Measurements from ENCODE around the gene NPTX1. TPM values are rescaled to one million over a fixed set of nuclear protein-coding genes. Genes with fewer than 3 reads are reported as not detected.

The NPTX1 gene
- total and polyA plus RNA-seq, 9 of the 15 experiments (the other 6 are each of a cell fraction or from before 2014, with no cell fraction given): 0.04 TPM; not detected in 8

- Histone ChIP-seq H3K9ac (ENCODE audit: insufficient read depth in 1 of 2, low read depth in 2 of 2, low read length in 2 of 2) (no peak overlapping the region), H3K9me1 (ENCODE audit: control insufficient read depth, insufficient read depth, low read length) (no peaks in the 10 kb centered on the region), H3K4me2 (ENCODE audit: insufficient read depth, low read length) (no peak overlapping the region), H3K4me3 (no peak overlapping the region), H3K27ac (ENCODE audit: extremely low read depth, low read depth, low read length) (no peak overlapping the region), H3K79me2 (ENCODE audit: control insufficient read depth, insufficient read depth, low read length) (no peaks in the 10 kb centered on the region), H2AFZ (ENCODE audit: low read depth, low read length) (no peak overlapping the region), H4K20me1 (replicated peaks; ENCODE audit: control insufficient read depth, insufficient read depth, low read length) (peaks cover 8% of the 10 kb centered on the region), H3K27me3 (ENCODE audit: control insufficient read depth in 2 of 2, insufficient read depth in 2 of 2, low read length in 2 of 2) (peaks cover 51 to 87% of the 10 kb centered on the region in 2 experiments), H3K36me3 (ENCODE audit: control insufficient read depth, insufficient read depth, low read length) (no peaks in the 10 kb centered on the region), H3K4me1 (replicated peaks in 1 of 2; ENCODE audit: control insufficient read depth in 2 of 2, insufficient read depth in 2 of 2, low read length in 2 of 2) (peaks cover 0 to 12% of the 10 kb centered on the region in 2 experiments; a peak in 1 of 5 replicates), H3K9me3 (replicated peaks; ENCODE audit: control insufficient read depth, insufficient read depth, low read depth, low read length) (no peaks in the 10 kb centered on the region)
- 14% methylated on average over 16 of the region's 16 CpGs for WGBS (ENCODE audit: insufficient coverage, low coverage, missing lambda C conversion rate)
- FAIRE-seq: no peak
- no peak for ATAC-seq
- no peak for DNase-seq (ENCODE audit: extremely low read depth in 1 of 4, low spot score in 3 of 4)
- ChIA-PET CTCF (ENCODE audit: low intra/inter-chr PET ratio) (interaction anchor here (0.7 kb wide), 1 partner anchor 87 kb away, joined by 3 read pairs; no protein-coding TSS in a partner anchor), POLR2A (interaction anchor here (0.7 kb wide), 1 partner anchor 205 kb away, joined by 4 read pairs; no protein-coding TSS in a partner anchor)
- in situ Hi-C loops (cut with MboI): no loop called here
- intact Hi-C loops (cut with micrococcal nuclease): no loop called here
- no TSS peak for BruUV-seq (replicated peaks)
- no peak for TF ChIP-seq ZBTB40 (IDR thresholded peaks at IDR 0.05)
- no peak for TF ChIP-seq ZBTB40 (CRISPR knock-in tag; IDR thresholded peaks at IDR 0.05)
- TF ChIP-seq NRF1 (conservative IDR thresholded peaks at IDR 0.05 in 1 of 2, IDR thresholded peaks at IDR 0.05 in 1 of 2): peak in 1 of 2 experiments; percentile 42; a peak in 1 of 4 replicates
- TF ChIP-seq KLF16 (IDR thresholded peaks at IDR 0.05): no peak
- TF ChIP-seq SAFB2 (IDR thresholded peaks at IDR 0.05; ENCODE audit: borderline replicate concordance, low read depth, low read length, severe bottlenecking): no peak
- TF ChIP-seq EGR1 (conservative IDR thresholded peaks at IDR 0.05): peak; percentile 45; the same call in 1 of the 2 replicates
- no peak for TF ChIP-seq STAG1 (CRISPR knock-in tag; IDR thresholded peaks at IDR 0.05; ENCODE audit: borderline replicate concordance)
- no peak for TF ChIP-seq FUS (optimal IDR thresholded peaks at IDR 0.05; ENCODE audit: low read depth, low read length)
- no peak for TF ChIP-seq PML (IDR thresholded peaks at IDR 0.05; ENCODE audit: low read length)
- TF ChIP-seq TFE3 (CRISPR knock-in tag; IDR thresholded peaks at IDR 0.05): no peak
- TF ChIP-seq STAT5B (CRISPR knock-in tag; IDR thresholded peaks at IDR 0.05): no peak
- TF ChIP-seq FOXK1 (CRISPR knock-in tag; IDR thresholded peaks at IDR 0.05; ENCODE audit: borderline replicate concordance): no peak
Measured at GRCh38 chr17:80513201-80513600, 36.8 kb upstream of the NPTX1 start.
